H1 (cell line): Measurements from ENCODE around the gene STT3B. TPM values are rescaled to one million over a fixed set of nuclear protein-coding genes. Genes with fewer than 3 reads are reported as not detected.
A peak's percentile ranks its signal among the peaks of the same experiment; 100 is the strongest.

Experiments used
- BACH1 ChIP-seq: IDR thresholded peaks from 2 replicates; pipeline ENCODE4 v1.6.1; 2012; ENCODE audit warnings: low read length, improper control_type of control experiment
- BRCA1 ChIP-seq: IDR thresholded peaks from 2 replicates; pipeline ENCODE4 v1.6.1; 2012; ENCODE audit warnings: low read depth, low read length, improper control_type of control experiment
- CEBPB ChIP-seq: IDR thresholded peaks from 2 replicates; pipeline ENCODE4 v1.6.1; 2012; ENCODE audit warnings: low read depth, low read length
- CHD2 ChIP-seq: IDR thresholded peaks from 2 replicates; pipeline ENCODE4 v1.6.1; 2012; ENCODE audit warnings: low read length, improper control_type of control experiment
- CTCF ChIP-seq, 3 experiments: IDR thresholded peaks; 1 replicate in 2 of 3; 2 replicates in 1 of 3; pipeline versions ENCODE4 v1.5.1 to v1.6.1; 2011; ENCODE audit warnings: low read length in 3 of 3, mild to moderate bottlenecking in 3 of 3, inconsistent platforms in 2 of 3, low read depth in 1 of 3, moderate library complexity in 1 of 3; ENCODE audit not compliant: insufficient read depth in 1 of 3; ENCODE audit errors: control extremely low read depth in 1 of 3
- EGR1 ChIP-seq: IDR thresholded peaks from 2 replicates; pipeline ENCODE4 v1.6.1; 2011; ENCODE audit warnings: low read depth, low read length, borderline replicate concordance
- MAFK ChIP-seq: IDR thresholded peaks from 2 replicates; pipeline ENCODE4 v1.6.1; 2012; ENCODE audit warnings: low read depth, mild to moderate bottlenecking, improper control_type of control experiment, low read length
- MAX ChIP-seq: IDR thresholded peaks from 2 replicates; pipeline ENCODE4 v1.6.1; 2012; ENCODE audit warnings: inconsistent platforms
- RAD21 ChIP-seq, 2 experiments: IDR thresholded peaks in 1 of 2; conservative IDR thresholded peaks in 1 of 2; 2 replicates each; pipeline ENCODE4 v1.6.1; 2011; ENCODE audit warnings: low read depth in 2 of 2, low read length in 2 of 2, improper control_type of control experiment in 1 of 2, inconsistent platforms in 1 of 2, mild to moderate bottlenecking in 1 of 2, moderate library complexity in 1 of 2
- SAP30 ChIP-seq: fragments of 300-600 bp; sonication (generic); IDR thresholded peaks from 2 replicates; pipeline ENCODE4 v1.7.1; 2012; ENCODE audit warnings: low read length, moderate library complexity, mild to moderate bottlenecking, inconsistent platforms; ENCODE audit not compliant: insufficient read depth, insufficient replicate concordance
- SP2 ChIP-seq: IDR thresholded peaks from 2 replicates; pipeline ENCODE4 v1.6.1; 2012; ENCODE audit warnings: mild to moderate bottlenecking, low read length, inconsistent platforms
- SRF ChIP-seq: IDR thresholded peaks from 2 replicates; pipeline ENCODE4 v1.6.1; 2011; ENCODE audit warnings: mild to moderate bottlenecking, low read depth, low read length, moderate library complexity
- TAF1 ChIP-seq: IDR thresholded peaks from 2 replicates; pipeline ENCODE4 v1.6.1; 2011; ENCODE audit warnings: mild to moderate bottlenecking, low read depth, low read length
- TAF7 ChIP-seq: optimal IDR thresholded peaks from 2 replicates; pipeline ENCODE3; 2011; ENCODE audit warnings: low read depth, mild to moderate bottlenecking, inconsistent platforms, low read length, moderate library complexity, borderline replicate concordance
- YY1 ChIP-seq: IDR thresholded peaks from 2 replicates; pipeline ENCODE4 v1.6.1; 2011; ENCODE audit warnings: low read depth, mild to moderate bottlenecking, low read length
- polyA plus RNA-seq, 7 experiments: library from polyadenylated mRNA; depleted of rRNA in 3 of 7; stranded (reverse) in 5 of 7; unstranded in 2 of 7; fragments of >200 nt in 5 of 7; fragments of 200-250 nt in 2 of 7; gene quantifications; 1 replicate in 5 of 7; 2 replicates in 1 of 7; 4 replicates in 1 of 7; pipeline versions ENCODE4 v1.2.1 to v1.2.3, GENCODE V29; 2011 to 2013; ENCODE audit warnings: missing spikeins in 2 of 7, mixed read lengths in 2 of 7
- total RNA-seq: library from RNA; stranded (reverse); fragmentation: NEBNext Ultra II Directional; extraction: Animal tissue kit (Norgen Biotek cat#: 25700); gene quantifications from 2 replicates; pipeline ENCODE4 v1.2.1, GENCODE V29; 2021

Gene STT3B
- total and polyA plus RNA-seq, 2 of the 8 experiments (the other 6 are each of a cell fraction or from before 2014, with no cell fraction given), result 43.5 to 134 TPM

DNA sequence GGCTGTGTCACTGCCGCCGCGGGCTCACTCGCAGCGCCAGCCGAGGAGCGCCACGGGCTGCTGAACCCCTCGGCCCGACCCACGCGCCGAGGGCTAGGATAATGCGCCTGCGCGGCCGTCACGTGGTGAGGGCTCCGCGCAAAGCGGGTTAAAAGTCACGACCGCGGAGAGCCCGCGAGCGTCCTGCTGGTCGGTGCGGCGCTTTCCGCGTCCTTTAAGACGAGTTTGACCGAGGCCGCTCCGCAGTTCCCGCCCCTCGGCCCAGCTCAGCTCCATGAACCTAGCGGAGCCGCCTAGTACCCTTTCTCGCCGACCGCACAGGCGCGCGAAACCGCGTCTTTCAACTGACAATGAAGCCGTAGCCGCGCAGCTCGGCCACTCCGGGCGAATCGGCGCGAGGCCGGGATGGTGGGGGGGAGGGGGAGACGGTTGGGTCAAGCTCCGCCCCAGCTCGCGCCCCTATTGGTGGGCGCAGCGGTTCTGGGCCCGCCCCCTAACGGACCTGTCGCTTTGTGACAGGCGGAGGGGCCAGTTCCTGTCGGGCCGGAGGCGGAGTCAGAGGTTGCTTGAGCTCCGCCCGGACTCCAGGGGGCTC lies 636 bp upstream of the STT3B start (continued):
- TF ChIP-seq CTCF (IDR thresholded peaks at IDR 0.05; ENCODE audit: control extremely low read depth in 1 of 3, insufficient read depth in 1 of 3, low read depth in 1 of 3, low read length in 3 of 3), result peak in 1 of 3 experiments; percentile 0; a peak in 1 of 4 replicates
- TF ChIP-seq MAX, result peak; percentile 89
- no peak for TF ChIP-seq SAP30
- peak; percentile 48 for TF ChIP-seq SP2
- no peak for TF ChIP-seq EGR1
- TF ChIP-seq RAD21 (IDR thresholded peaks at IDR 0.05 in 1 of 2, conservative IDR thresholded peaks at IDR 0.05 in 1 of 2; ENCODE audit: low read depth in 2 of 2, low read length in 2 of 2), result no peak
- TF ChIP-seq TAF1, result peak; percentile 93
- TF ChIP-seq MAFK, result no peak
- TF ChIP-seq TAF7, result no peak
- no peak for TF ChIP-seq YY1
- no peak for TF ChIP-seq CEBPB
- TF ChIP-seq BRCA1, result no peak
- TF ChIP-seq CHD2, result peak; percentile 42; the same call in 1 of the 2 replicates
- TF ChIP-seq BACH1, result no peak
- TF ChIP-seq SRF, result no peak
